GDM1 (cell line): ENCODE measurements around the gene SF3A1.

Source experiments
- DNase-seq: peaks from one replicate; lab custom pipeline; 2025; lab: John Stamatoyannopoulos, UW

Gene SF3A1

DNA sequence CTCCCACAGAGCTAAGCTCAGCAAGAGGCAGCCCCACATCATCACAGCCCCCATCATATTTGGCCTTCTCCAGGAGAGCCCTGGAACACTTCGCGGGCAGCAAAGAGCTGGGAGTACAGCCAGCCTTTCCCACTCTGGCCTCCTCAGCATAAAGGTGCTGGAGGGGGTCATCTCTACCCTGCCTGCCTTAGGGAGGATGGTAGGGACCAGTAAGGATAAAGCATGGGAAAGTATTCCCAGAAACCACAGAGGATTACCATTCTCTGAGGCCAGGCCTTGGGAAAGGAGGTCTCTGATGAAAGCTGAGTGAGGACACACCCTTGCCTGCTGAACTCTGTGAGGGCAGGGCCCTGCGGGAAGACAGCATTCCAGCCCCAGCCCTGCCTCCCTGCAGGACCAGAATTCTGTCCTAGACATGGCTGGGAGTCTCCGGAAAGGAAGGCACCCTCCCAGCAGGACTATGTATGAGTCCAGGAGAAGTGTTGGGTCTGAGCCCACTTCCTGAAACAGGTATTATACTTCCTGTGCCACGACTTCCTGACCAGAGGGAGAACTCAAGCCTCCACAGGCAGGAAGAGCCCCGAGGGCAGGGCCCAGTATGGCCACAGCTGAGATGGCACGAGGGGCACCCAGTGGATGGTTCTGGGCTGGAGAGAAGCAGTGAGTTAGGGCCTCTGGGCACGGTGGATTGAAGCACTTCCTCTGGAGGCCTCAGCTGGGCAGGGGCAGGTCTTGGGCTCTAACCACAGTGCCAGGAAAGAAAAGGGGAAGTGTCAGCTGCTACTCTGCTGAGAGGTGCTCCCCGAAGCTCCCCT is 54.5 kb downstream of the SF3A1 start:
- DNase-seq: peak; percentile 76

DNA sequence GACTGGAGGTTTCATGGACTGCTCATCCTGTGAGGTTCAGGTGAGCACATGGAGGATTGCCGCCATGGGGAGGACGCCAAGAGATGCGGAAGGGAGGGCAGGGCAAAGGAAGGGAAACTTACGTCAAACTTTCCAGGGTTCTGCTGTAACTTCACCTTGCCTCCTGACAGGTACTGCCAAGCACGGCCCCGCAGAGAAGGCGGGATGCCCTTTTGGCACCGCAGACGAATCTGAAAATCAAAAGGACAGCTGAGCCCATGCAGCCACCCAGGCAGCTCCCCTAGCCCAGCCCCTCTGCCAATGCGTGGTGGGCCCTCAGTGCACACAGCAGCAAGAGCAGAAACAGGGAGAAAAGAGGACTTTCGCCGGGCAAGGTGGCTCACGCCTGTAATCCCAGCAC is 57.4 kb downstream of the SF3A1 start:
- no peak for DNase-seq

GRCh38 chr22:30297991-30298701 is 58.5 kb downstream of the SF3A1 start:
- DNase-seq: no peak

DNA sequence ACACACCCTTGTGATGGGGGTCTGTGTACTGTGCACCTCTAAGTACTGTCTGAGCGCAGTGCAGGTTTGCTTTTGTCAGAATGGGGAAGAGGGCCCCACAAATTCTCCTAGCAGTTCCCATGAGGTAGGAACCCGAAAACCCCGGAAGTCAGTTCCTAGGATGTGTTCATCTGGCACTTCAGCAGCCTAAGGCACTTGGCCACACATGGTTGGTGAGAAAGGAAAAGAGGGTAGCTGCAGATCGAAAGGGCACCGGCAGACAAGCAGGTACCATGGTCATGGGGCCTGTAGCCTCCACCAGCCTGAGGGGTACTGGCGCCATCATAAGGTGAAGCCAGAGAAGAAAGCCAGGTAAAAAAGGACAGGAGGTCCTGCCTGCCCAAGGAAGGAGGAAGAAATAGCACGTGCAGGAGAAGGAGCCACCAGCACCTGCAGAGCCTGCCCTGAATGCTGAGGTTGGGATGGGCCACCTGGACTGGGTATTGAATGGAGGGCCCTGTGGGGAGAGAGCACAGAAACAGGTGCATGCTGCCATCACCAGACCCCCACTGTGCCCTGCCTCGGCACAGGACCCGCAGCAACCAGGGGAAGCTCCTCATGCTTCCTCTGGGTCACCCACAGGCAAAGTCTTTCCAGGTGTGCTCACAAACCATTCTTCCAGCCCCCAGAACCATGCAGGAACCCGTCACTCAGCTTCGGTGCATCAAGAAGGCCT is 59.3 kb downstream of the SF3A1 start:
- DNase-seq: no peak

- no peak for DNase-seq
These were observed 59.9 kb downstream of the SF3A1 start for GRCh38 chr22:30296833-30297232.

- no peak for DNase-seq
These were observed 60.4 kb downstream of the SF3A1 start for GRCh38 chr22:30296324-30296723.

GRCh38 chr22:30295576-30295975 is 61.1 kb downstream of the SF3A1 start:
- no peak for DNase-seq

DNA sequence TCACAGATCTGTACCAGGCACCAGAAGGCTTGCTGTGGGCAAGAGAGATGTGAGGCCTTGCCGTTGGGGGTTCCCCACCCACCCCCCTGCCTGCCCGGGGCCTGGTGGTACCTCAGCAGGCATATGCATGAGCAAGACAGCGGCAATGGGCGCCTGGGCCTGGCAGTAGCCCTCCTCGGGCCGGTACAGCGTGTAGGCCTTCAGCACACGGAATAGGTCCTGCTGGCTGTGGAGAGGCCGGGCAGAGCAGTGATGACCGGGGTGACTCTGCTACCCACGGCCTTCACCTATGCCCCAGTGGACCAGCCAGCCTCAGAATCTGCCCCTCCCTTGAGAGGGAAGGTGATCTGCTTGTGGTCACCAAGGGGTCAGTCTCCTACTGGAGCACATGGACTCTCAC is 61.9 kb downstream of the SF3A1 start:
- no peak for DNase-seq

GRCh38 chr22:30294066-30294465 is 62.6 kb downstream of the SF3A1 start:
- no peak for DNase-seq

DNA sequence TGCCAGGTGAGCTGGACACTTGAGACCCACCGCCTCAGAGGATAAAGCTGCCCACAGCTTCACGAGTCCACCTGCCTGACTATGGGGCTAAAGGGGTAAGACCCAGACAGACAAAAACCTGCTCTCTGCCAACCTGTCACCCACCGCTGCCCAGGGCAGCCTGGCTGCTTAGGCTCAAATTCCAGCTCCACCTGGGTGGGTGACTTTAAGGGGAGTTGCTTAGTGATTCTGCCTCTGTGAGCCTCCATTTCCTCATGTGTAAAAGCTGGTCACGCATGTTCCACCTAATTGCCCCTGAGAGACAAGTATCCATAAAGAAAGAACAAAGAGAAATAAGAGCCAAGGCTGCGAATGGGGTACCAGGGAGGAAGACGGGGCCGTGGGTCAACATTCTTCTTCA is 63.7 kb downstream of the SF3A1 start:
- DNase-seq: no peak

GRCh38 chr22:30292069-30292970 is 64.4 kb downstream of the SF3A1 start:
- DNase-seq: no peak

DNA sequence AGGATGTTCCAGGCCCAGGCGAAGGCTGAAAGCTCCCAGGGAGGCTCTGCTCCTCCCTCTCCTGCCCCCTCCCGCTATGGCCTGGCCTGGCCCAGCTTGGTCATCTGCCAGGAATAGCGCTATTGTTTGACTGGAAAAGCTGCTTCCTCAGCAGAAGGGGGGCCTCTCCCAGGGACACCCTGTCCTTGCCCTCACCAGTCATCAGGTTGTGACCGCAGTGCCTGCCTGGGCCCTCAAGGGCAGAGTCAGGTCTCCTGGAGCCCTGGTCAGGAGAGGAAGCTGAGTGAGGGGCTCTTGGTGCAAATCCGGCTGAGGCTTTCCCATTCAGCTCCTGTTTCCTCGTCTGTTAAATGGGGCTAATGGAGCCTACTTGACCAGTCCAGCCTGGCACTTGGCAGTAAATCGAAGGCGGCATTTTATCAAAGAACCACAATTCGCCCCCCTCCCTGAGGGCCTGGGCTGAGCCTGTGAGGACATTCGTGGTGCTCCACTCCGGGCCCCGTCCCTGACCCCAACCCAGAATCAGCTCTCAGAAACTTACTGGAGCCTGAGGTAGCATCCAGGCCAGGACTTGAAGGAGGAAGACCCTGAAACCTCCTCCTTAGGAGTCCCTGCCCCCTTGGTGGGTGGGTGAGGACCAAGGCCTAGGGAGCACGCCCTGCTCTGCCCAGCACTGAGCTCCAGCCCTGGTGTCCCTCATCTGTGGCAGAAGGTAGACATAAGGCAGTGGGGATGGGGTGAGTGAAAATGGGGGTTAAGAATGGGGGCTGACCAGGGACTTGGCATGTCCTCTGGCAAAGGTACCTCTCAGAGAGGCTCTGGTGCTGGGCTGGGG is 65.4 kb downstream of the SF3A1 start:
- no peak for DNase-seq

DNA sequence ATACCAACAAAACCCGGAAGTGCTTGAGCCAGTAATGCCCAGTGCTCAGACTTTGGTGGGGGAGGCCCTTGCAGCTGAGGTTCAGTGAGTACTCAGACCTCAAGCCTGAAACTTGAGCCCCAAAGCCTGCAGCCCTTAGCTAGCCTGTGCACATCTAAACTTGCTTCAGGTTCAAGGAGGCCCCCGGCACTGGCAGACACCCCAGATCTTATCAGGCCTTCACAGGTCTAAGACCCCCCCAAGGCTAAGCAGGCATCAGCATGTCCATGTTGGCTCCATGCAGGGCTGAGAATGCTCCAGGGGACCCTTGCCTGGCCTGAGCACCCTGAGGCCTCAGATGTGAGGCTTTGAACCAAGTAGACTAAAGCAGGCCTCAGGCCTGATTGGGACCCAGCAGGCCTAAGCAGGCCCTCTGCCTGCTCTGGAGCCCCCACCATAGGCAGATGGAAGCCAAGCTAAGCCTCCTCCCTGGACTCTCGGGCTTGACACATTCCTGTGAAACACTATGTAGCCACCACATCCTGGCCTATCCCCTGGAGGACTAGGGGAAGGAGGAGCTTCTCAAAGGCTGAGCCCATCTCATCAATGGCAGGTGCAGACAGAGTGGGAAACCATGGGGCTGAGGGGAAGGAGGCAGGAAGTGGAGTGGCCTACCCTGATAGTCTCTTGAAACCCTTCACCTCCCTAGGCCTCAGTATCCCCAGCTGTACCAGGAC is 66.2 kb downstream of the SF3A1 start:
- no peak for DNase-seq

DNA sequence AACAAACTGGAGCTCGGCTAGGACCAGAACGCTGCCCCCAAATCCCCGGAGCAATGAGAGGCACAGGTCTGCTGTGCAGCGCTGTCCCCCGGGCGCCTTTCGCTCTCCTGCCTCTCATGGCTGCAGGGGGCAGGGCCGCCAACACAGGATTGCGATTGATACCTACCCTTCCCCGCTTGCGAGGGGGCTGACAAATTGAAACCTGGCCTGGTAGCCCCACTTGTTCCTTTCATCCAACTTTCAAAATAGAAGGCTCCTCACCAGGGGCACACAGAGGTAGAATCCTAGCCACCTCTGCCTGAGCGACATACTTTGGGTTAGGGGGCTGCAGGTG is 66.7 kb downstream of the SF3A1 start:
- DNase-seq: no peak

DNA sequence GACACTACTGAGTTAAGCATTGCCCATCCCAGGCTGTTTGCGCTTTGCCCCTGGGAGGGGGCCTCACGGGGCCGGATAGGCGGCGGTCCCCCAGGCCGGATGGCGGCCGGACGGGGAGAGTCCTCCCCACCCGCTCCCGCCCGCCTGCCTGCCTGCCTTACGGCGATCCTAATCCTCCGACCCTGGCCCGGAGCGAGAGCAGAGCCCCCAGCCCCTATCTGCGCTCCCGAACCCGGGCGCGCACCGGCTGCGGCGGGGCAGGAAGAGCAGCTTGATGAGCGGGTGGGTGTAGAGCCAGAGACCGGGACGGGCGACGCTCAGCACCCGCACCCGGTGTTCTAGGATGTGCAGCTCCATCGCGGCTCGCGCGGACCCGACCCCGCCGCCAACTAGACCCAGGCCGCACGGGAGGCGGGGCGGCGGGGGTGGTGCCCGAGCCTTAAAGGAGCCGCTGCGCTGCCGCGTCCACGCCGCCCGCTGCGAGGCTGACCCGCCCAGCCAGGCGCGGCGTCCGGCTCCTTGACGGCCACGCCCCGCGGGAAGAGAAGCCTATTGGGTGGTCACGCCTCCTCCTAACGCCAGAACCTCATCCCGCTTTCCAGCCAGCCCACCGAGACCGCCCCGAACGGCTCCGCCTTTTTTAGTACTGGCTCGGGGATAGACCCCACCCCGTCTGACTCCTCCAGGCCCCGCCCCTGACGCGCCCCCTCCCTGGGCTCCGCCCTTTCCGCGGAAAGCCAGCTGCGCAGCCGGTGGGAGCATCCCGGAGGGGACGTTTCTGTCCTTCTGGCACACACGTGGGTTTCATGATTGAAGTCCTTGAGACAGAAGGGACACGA is 67.3 kb downstream of the SF3A1 start, which contains the start of gene CASTOR1:
Gene CASTOR1 (minus strand): TSS at position 365 of the 839 bp plus-strand sequence. CDS start 8 bp downstream, at position 357.
- DNase-seq: peak; percentile 94

DNA sequence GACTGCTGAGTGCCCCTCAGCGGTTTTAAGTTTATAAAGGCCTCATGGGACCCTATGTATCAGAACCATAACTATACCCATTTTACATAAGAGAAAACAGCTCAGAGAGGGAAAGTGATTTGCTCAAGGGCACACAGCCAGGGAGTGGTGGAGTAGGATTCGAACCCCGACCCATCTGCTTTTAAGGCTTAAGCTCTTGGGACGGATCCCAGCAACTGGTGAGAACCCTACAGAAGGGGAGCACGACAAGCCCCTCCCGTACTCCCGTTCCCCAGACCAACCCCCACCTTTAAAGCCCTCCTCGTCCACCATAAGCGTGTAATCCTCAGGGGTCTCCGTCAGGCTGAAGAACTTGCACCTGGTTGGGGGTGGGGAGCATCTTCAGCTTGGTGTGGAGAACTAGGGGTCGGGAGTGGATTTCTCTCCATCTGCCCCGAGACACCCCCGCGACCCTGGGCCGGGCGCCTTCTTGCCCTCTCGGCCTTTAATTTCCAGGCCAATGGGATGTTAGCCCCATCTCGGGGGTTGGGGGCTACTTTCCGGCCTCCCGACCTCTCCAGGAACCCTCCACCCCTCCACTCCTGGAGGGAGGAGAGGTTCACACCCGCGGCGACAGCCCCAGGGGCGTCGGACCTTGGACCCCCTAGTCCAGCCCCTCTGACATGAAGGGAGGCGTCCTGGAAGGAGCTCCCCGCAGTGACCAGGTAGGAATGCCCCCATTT is 68.1 kb downstream of the SF3A1 start:
- no peak for DNase-seq

DNA sequence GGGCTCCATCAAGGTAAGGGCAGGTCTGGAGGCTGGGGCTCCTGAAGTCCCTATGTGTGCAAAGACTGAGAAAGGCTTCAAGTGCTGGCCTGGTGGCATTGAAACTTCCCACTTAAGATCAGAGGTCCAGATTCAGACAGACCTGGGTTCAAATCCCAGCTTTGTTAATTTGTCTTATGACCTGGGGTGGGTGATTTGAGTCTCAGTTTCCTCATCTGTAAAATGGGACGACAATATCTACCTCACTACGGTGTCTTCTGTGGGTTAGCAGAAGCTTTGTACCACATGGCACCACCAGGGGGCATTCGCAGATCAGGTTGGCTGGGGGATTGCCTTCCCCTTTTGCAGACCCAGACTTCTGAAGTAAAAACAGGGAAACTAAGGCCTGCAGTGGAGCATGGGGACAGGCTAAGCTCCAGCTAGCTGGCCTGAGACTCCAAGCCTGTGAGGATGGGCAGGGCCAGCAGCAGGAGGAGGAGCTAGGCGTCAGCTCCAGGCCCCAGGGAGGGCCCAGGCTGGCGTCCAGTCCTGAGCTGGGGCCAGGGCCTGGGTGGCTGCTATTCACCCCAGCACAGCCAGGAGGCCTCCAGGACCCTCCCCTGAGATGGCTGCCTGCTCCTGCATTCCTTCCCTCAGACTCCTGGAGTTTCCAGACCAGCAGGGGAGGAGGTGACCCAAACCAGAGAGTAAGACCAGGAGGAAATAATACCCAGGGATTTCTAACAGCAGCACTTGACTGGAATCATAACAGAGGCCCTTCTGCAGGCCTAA is 68.9 kb downstream of the SF3A1 start:
- peak; percentile 75 for DNase-seq
